Measurements from ENCODE around the gene KRTAP5-6. TPM values are rescaled to one million over a fixed set of nuclear protein-coding genes. Genes with fewer than 3 reads are reported as not detected.

The KRTAP5-6 gene
- polyA plus RNA-seq, 3 donors from 2014 or later: not detected

DNA sequence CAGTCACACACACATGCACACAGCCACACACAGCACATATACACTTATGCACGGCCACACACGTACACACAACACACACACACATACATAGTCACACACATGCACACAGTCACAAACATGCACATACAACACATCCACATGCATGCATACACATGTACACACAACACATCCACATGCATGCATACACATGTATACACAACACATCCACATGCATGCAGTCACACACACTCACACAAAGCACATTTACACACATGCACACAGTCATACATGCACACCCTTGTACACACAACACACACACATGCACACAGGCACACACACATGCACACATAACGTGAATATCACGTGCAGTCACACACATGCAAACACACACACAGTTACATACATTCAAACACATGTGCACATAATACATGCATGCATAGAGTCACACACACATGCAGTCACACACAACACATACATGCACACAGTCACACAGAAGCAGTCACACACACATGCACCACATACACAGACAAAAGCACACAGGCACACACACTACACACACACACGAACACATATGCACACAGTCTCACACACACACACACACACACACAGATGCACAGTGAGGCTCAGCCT, 34.6 kb downstream of the KRTAP5-6 start:
- Mint-ChIP-seq H3K36me3 (peaks cover 10 to 11% (median 11%) of the 10 kb centered on the region in 3 donors), H3K4me3 (no peak overlapping the region), H3K9me3 (peaks cover 3 to 13% (median 9%) of the 10 kb centered on the region in 6 donors), H3K27me3 (ENCODE audit: low read depth in 3 of 3) (peaks cover 8 to 27% (median 12%) of the 10 kb centered on the region in 3 donors), H3K4me1 (peaks cover 46 to 62% of the 10 kb centered on the region in 2 donors), H3K27ac (peak overlapping the region in 1 of 6 donors; percentile 45)
- DNase-seq: no peak

DNA sequence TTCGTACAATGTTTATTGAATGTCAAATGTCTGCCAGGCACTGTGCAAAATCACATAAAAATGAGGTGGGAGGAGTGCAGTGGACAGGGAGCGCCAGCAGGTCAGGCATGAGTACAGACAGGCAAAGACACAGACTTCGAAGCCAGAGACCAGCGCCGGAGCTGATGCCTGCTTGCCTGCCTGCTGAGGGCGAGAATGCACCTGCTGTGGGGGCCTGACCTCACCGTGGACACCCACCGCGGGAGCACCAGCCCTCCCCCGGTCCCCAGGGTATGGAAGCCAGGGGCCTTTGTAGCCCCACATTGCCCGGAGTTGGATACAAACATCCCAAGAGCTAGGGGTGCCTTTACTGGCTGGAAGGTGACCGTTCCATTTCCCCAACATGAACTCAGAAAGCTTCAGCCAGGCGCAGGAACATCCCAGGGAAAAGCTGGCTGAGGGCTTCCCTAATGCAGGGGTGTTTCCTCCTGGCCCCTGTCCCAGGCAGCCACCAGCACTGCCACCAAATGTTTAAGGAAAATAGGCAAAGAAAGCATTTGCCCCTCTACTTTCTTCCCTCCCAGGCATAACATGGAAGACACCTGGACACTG, 35.5 kb downstream of the KRTAP5-6 start:
- peaks cover 8 to 27% (median 12%) of the 10 kb centered on the region in 3 donors for H3K27me3 Mint-ChIP-seq (ENCODE audit: low read depth in 3 of 3)
- H3K4me3 Mint-ChIP-seq: peak overlapping the region in 1 of 5 donors; percentile 34
- DNase-seq: no peak
- peaks cover 11 to 16% (median 11%) of the 10 kb centered on the region in 3 donors for H3K36me3 Mint-ChIP-seq
- H3K4me1 Mint-ChIP-seq: peaks cover 44 to 55% of the 10 kb centered on the region in 2 donors
- peaks cover 3 to 19% (median 14%) of the 10 kb centered on the region in 6 donors for H3K9me3 Mint-ChIP-seq
- H3K27ac Mint-ChIP-seq: peak overlapping the region in 1 of 6 donors; percentile 50

DNA sequence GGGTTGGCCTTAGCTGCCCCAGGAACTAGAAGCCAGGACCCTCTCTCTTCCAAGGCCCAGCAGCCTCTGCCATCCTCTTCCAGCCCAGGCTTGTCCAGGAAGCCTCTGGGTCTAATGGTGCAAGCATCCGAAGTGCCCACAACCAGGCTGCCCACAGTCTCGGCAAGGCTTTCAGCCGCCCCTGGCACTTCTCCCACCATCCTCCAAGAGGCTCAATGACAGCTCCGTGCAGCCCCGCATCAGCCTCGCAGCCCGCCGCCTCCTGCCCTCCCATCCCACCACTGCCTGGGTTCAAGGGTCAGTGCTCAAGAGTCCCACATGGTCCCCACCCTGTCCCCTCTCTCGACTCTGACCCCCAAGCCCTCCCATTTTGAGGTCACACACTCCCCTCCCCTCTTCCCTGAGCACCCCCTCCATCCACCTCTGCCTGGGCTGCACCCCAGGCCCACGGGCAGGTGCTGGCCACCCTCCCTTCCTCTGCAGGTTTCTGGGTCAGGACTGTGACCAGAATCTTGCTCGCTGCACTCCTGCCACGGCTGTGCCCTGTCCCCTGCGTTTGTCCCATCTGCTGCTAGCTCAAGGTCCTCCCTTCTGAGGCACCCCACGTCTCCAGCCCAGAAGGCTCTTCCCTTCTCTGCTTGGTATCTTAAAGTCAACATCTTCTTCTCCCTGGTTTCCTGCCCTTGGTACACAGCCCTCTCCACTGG, 36.2 kb downstream of the KRTAP5-6 start:
- Mint-ChIP-seq H3K9me3 (peaks cover 8 to 19% (median 15%) of the 10 kb centered on the region in 6 donors), H3K36me3 (peaks cover 11 to 17% (median 16%) of the 10 kb centered on the region in 3 donors), H3K27ac (no peak overlapping the region), H3K4me1 (peaks cover 40 to 48% of the 10 kb centered on the region in 2 donors), H3K4me3 (peak overlapping the region in 1 of 5 donors; percentile 42), H3K27me3 (ENCODE audit: low read depth in 3 of 3) (peaks cover 11 to 29% (median 12%) of the 10 kb centered on the region in 3 donors)
- DNase-seq: no peak

DNA sequence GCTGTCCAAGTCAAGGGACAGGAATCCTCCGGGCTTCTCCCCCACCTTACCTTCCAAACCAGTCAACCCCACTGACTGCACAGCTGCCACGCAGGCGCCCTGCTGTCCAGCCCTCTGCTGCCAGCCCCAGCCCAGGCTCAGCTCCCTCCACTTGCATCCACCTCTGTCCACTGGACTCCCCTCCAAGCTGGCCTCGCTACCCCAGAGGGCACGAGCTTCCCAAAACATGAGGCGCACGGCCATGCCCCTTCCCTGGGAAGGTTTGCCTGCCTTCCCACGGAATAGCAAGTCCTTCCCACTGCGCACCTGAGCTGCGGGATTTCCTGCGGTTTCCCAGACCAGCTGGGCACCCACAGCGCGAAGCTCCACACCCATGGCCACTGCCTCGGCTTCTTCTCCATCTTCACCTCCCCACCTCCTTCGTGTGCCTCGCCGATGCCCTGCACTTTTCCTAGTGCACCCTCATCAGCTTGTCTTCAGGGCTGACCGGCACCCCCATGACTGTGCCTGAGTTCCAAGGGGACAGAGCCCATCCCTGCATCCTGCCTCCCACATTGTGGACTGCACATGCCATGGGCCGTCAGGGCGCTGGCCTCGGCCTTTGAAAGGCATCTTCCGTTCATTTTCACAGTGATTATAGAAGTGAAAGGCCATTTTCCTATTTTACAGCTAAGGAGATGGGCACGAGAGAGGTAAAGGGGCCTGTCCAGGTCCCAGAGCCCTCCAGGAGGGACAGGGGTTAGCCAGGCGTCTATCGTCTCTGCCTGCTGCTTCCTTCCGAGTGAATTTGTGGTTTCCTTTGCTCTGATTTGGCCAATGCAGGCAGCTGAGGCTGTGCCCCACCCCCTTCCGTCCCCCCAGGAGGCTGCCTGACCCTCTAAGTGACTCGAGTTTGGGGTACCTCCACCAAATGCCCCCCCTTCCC, 37.0 kb downstream of the KRTAP5-6 start:
- H3K27ac Mint-ChIP-seq: no peak overlapping the region

DNA sequence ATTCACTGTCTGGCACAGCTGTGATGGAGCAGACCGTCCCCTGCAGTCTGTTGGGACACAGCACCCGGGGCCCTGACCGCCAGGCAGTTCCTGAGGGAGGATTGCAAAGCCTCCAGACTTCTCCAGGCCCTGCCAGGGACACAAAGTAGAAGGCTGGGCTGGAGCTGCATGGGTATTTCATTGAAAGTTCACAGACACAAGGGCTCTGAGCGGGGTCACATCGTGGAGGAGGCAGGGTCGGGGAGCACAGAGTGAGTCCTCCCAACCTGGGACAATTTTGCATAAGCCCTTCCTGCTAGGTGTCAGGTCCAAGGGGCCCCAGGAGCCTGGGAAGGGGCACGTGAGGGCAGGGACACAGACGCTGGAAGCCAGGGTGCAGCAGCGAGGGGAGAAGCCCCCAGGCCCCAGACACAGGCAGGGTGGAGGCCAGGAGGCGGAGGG, 37.7 kb downstream of the KRTAP5-6 start:
- Mint-ChIP-seq H3K9me3 (peaks cover 8 to 19% (median 15%) of the 10 kb centered on the region in 6 donors), H3K27me3 (ENCODE audit: low read depth in 3 of 3) (peaks cover 13 to 22% (median 14%) of the 10 kb centered on the region in 3 donors), H3K4me1 (peaks cover 25 to 33% of the 10 kb centered on the region in 2 donors), H3K4me3 (peak overlapping the region in 1 of 5 donors; percentile 47), H3K36me3 (peaks cover 11 to 28% (median 16%) of the 10 kb centered on the region in 3 donors), H3K27ac (no peak overlapping the region)
- DNase-seq: no peak

More for the DNA sequence above, 37.0 kb downstream of the KRTAP5-6 start:
- peaks cover 11 to 27% (median 14%) of the 10 kb centered on the region in 3 donors for H3K27me3 Mint-ChIP-seq (ENCODE audit: low read depth in 3 of 3)
- H3K36me3 Mint-ChIP-seq: peaks cover 11 to 21% (median 16%) of the 10 kb centered on the region in 3 donors
- no peak for DNase-seq
- H3K4me3 Mint-ChIP-seq: peak overlapping the region in 4 of 5 donors; percentile 8 to 47 (median 22)
- H3K9me3 Mint-ChIP-seq: peaks cover 8 to 19% (median 15%) of the 10 kb centered on the region in 6 donors
- H3K4me1 Mint-ChIP-seq: peaks cover 32 to 40% of the 10 kb centered on the region in 2 donors

DNA sequence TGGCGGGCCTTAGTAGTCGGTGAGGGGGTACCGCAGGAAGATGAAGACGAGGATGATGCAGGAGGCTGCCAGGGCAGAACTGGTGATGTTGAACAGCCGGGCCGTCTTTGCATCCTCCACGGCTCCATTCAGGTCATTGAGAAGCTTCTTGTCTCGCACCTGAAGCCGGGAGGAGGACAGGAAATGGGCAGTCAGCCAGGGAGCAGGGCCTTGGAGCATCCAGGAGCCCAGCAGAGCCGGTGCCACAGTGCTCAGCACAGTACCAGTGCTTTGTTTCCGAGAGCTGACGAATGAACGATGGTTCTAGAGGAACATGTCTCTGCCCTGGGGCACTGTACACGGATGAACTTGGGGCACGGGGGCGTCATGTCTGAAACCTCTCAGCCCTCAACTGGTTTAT, 38.3 kb downstream of the KRTAP5-6 start:
- H3K9me3 Mint-ChIP-seq: peaks cover 8 to 19% (median 15%) of the 10 kb centered on the region in 6 donors
- H3K36me3 Mint-ChIP-seq: peaks cover 11 to 28% (median 16%) of the 10 kb centered on the region in 3 donors
- no peak for DNase-seq
- H3K27me3 Mint-ChIP-seq (ENCODE audit: low read depth in 3 of 3): peaks cover 14 to 22% (median 14%) of the 10 kb centered on the region in 3 donors
- H3K4me1 Mint-ChIP-seq: peaks cover 20 to 27% of the 10 kb centered on the region in 2 donors
- H3K27ac Mint-ChIP-seq: no peak overlapping the region
- H3K4me3 Mint-ChIP-seq: no peak overlapping the region

DNA sequence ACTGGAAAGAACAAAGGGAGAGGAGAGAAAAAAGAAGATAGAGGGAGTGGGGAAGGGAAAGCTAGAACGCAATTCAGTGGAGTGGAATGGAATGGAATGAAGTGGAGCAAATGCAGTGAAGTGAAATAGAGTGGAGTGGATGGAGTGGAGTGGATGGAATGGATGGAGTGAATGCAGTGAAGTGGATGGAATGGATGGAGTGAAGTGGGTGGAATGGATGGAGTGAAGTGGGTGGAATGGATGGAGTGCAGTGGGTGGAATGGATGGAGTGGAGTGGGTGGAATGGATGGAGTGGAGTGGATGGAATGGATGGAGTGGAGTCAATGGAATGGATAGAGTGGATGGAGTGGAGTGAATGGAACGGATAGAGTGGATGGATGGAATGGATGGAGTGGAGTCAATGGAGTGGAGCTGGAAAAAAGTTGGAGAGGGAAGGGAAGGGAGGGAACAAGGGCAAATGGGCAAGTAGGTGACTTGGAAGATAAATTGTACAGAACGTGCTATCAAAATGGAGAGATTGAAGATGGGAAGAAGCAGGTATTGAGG, 39.5 kb downstream of the KRTAP5-6 start:
- no peak for DNase-seq
- no peak overlapping the region for H3K27ac Mint-ChIP-seq
- H3K27me3 Mint-ChIP-seq (ENCODE audit: low read depth in 3 of 3): peaks cover 9 to 24% (median 14%) of the 10 kb centered on the region in 3 donors
- peaks cover 11 to 24% (median 16%) of the 10 kb centered on the region in 3 donors for H3K36me3 Mint-ChIP-seq
- peaks cover 8 to 19% (median 15%) of the 10 kb centered on the region in 6 donors for H3K9me3 Mint-ChIP-seq
- H3K4me3 Mint-ChIP-seq: no peak overlapping the region
- H3K4me1 Mint-ChIP-seq: peaks cover 14 to 15% of the 10 kb centered on the region in 2 donors

DNA sequence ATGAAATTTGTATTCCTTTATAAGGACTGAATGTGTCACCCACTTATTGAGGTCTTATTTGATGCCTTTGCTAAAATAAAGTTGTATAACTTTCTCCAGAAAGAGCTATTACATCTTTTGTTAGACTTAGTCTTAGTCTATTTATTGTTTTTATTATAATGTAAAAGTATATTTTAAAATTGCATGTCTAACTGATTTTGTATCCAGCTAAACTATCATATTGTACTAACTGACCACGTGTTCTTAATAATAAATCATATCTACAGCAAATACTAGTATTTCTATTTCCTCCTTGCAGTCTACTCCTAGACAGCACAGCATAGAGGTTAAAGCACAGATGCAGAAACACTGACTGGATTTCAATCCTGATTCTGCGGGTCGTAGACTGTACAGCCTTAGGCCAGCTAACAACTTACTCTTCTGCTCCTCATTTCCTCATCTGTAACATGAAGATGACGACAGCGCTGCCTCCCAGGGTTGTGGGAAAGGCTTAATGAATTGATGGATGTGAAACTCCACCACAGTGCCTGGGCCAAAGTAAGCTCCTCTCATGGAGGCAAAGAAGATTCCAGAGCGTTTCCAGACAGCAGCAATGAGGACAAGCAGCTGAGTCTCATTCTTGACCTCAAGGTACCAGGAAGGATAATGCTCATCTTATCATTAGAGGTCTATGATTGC, 40.2 kb downstream of the KRTAP5-6 start:
- peaks cover 8 to 19% (median 15%) of the 10 kb centered on the region in 6 donors for H3K9me3 Mint-ChIP-seq
- no peak overlapping the region for H3K27ac Mint-ChIP-seq
- H3K27me3 Mint-ChIP-seq (ENCODE audit: low read depth in 3 of 3): peaks cover 9 to 21% (median 14%) of the 10 kb centered on the region in 3 donors
- H3K4me3 Mint-ChIP-seq: no peak overlapping the region
- DNase-seq: no peak
- H3K36me3 Mint-ChIP-seq: peaks cover 11 to 23% (median 16%) of the 10 kb centered on the region in 3 donors
- peaks cover 11 to 13% of the 10 kb centered on the region in 2 donors for H3K4me1 Mint-ChIP-seq

DNA sequence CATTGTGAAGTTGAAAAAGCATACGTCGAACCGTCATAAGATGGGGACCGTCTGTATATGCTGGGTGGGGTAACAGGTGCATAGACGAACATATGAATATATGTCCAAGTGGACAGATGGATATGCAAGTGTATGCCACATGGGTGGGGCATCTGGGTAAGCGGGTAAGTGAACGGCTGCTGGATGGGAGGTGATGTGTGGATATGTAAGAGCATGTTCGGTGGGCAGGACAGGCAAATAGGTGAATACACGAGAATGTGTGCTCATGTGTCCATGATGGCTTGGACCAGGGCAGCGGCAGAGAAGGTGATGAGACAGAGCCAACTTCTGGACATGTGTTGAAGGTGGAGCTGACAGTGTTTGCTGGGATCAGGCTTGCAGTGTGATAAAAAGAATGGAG, 41.4 kb downstream of the KRTAP5-6 start:
- Mint-ChIP-seq H3K27ac (no peak overlapping the region), H3K36me3 (peaks cover 11 to 23% (median 16%) of the 10 kb centered on the region in 3 donors), H3K4me1 (peaks cover 11 to 12% of the 10 kb centered on the region in 2 donors), H3K4me3 (no peak overlapping the region), H3K27me3 (ENCODE audit: low read depth in 3 of 3) (peaks cover 9 to 21% (median 14%) of the 10 kb centered on the region in 3 donors), H3K9me3 (peaks cover 8 to 19% (median 15%) of the 10 kb centered on the region in 6 donors)
- no peak for DNase-seq

DNA sequence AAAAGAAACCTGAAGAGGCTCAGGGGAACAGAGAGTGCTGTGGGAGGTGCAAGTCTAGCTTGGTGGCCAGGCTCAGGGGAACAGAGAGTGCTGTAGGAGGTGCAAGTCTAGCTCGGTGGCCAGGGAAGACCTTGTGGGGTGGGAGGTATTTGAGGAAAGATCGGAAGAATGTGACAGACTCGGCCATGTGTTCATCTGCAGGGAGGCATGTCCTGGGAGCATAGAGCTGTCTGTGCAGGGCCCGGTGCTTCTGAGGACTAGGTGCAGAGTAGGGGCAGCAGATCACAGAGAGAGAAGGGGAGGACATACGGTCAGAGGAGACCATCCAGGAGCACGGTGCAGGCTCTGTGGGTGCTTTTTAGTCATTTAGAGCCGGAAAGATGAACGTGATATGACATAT, 42.6 kb downstream of the KRTAP5-6 start:
- no peak overlapping the region for H3K27ac Mint-ChIP-seq

DNA sequence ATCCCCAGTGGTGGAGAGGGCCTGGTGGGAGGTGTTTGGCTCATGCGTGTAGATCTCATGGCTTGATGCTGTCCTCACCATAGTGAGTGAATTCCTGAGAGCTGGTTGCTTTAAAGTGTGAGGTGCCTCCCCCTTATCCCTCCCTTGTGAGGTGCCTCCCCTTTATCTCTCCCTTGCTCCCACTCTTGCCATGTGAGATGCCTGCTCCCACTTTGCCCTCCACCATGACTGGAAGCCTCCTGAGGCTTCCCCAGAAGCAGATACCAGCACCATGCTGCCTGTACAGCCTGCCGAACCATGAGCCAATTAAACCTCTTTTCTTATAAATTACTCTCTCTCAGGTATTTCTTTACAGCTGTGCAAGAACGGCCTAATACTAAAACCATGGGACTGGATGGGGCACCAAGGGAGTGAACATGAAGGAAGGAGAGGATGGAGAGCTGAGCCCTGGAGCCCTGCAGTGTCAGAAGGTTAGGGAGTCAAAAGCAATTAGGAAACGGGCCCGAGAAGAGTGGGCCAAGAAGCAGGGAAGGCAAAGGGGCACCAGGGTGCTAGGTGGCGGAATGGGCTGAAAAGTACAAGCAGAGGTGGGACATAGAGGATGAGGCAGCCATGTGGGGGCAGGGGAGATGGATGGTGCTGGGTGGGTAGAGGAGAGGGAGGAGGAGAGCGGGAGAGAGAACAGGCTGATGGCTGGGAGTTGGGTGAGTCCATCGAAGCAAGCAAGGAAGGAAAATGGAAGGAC, 44.0 kb downstream of the KRTAP5-6 start:
- peaks cover 5 to 17% (median 10%) of the 10 kb centered on the region in 6 donors for H3K9me3 Mint-ChIP-seq
- peaks cover 8 to 19% (median 11%) of the 10 kb centered on the region in 3 donors for H3K36me3 Mint-ChIP-seq

More for the DNA sequence above, 42.6 kb downstream of the KRTAP5-6 start:
- Mint-ChIP-seq H3K4me3 (no peak overlapping the region), H3K9me3 (peaks cover 5 to 19% (median 15%) of the 10 kb centered on the region in 6 donors), H3K4me1 (peaks cover 0 to under 1% of the 10 kb centered on the region in 2 donors), H3K27me3 (ENCODE audit: low read depth in 3 of 3) (peaks cover 6 to 17% (median 6%) of the 10 kb centered on the region in 3 donors), H3K36me3 (peaks cover 11 to 23% (median 16%) of the 10 kb centered on the region in 3 donors)
- DNase-seq: no peak

More for the DNA sequence above, 44.0 kb downstream of the KRTAP5-6 start:
- peaks cover 4 to 14% (median 8%) of the 10 kb centered on the region in 3 donors for H3K27me3 Mint-ChIP-seq (ENCODE audit: low read depth in 3 of 3)
- no peak overlapping the region for H3K4me3 Mint-ChIP-seq
- H3K27ac Mint-ChIP-seq: no peak overlapping the region
- no peak for DNase-seq
- peaks cover 2 to 7% of the 10 kb centered on the region in 2 donors for H3K4me1 Mint-ChIP-seq

Measured in immature natural killer cell (primary cell).